Pancreas (tissue), 10 donors: Measurements from ENCODE around the gene OR52B2. TPM values are rescaled to one million over a fixed set of nuclear protein-coding genes. Genes with fewer than 3 reads are reported as not detected.

Source experiments
- ATAC-seq, 4 donors: fragments of 200-7000 bp; cut with Tn5 transposase; one replicate each; pipeline versions ENCODE4 v1.8.0 to v1.9.1; 2020; ENCODE audit warnings: mild to moderate bottlenecking in 4 of 4, moderate library complexity in 4 of 4
- DNase-seq, 6 donors: peaks; one replicate each; pipeline ENCODE4 v3.0.0-alpha.2; 2020
- FAIRE-seq: peaks from 2 replicates; lab custom pipeline; 2012; peaks lifted over from hg19 to GRCh38; lab: Jason Lieb, UNC
- H3K27ac ChIP-seq, 4 donors: fragments of 200-600 bp; sonication (generic); 1 replicate in 3 of 4; 2 replicates in 1 of 4; pipeline versions ENCODE4 v1.5.0 to v1.8.0; 2020
- H3K27me3 ChIP-seq, 4 donors: fragments of 200-600 bp; one replicate each; pipeline ENCODE4 v1.8.0; 2021
- H3K36me3 ChIP-seq, 3 donors: fragments of 200-600 bp; sonication (generic) in 1 of 3; one replicate each; pipeline versions ENCODE4 v1.5.0 to v1.8.0; 2020 to 2021
- H3K4me1 ChIP-seq, 3 donors: fragments of 200-600 bp; one replicate each; pipeline ENCODE4 v1.8.0; 2021
- H3K4me3 ChIP-seq, 4 donors: fragments of 200-600 bp; sonication (generic) in 2 of 4; one replicate each; pipeline versions ENCODE4 v1.5.0 to v1.8.0; 2020 to 2021
- H3K9me3 ChIP-seq, 4 donors: fragments of 200-600 bp; one replicate each; pipeline ENCODE4 v1.8.0; 2021
- whole genome bisulfite sequencing, 2 donors: extraction: QIAGEN DNeasy Blood & Tissue Kit; methylation state at CpG; one replicate each; pipeline ENCODE4 v1.1.7; 2013; 5-methylcytosine and 5-hydroxymethylcytosine counted together
- intact Hi-C, 3 donors: fragments of 100-400 bp; cut with DNase I; formaldehyde crosslinking; loops; one replicate each; pipeline versions ENCODE4 v1.11.1 to v1.14.2; 2022
- polyA plus RNA-seq, 2 donors: library from polyadenylated mRNA; stranded (reverse); fragments of 200-250 nt; gene quantifications; one replicate each; pipeline ENCODE4 v1.2.3, GENCODE V29; 2013
- total RNA-seq, 6 donors: library from RNA; stranded (reverse); fragmentation: NEBNext Ultra II Directional in 4 of 6; extraction: Animal tissue kit (Norgen Biotek cat#: 25700) in 4 of 6; gene quantifications; one replicate each; pipeline versions ENCODE4 v1.2.1 to v1.2.4, GENCODE V29; 2021 to 2023
- TF ChIP-seq, protein P1 (sequence below), 4 donors: fragments of 200-600 bp; sonication (generic) in 3 of 4; IDR thresholded peaks; one replicate each; pipeline versions ENCODE4 v1.5.0 to v1.8.0; 2021; ENCODE audit warnings: antibody characterized with exemption in 4 of 4
- donor health status: healthy with polysubstance abuse.
- donor health status: DM: no; HTN: no; CAD: no; lungs with moderate emphysema.
- donor health status: DM: no; HTN: no; CAD: no.
- donor health status: control.
- donor health status: control.
- donor health status: Bipolar disorder and iron deficiency.
- donor health status: DM: yes; HTN: yes; CAD: no.
- donor health status: DM: no; HTN: no; CAD: no.
- donor health status: DM: no; HTN: no; CAD: no.
- donor health status: DM: yes; HTN: yes; CAD: no.

OR52B2 gene
- total and polyA plus RNA-seq, 8 donors = not detected

GRCh38 chr11:6199174-6199810 is 29.2 kb upstream of the OR52B2 start, which contains the start of gene OR52W1:
Gene OR52W1, plus strand, starts transcription at chr11:6199224. Its CDS starts 0 bp downstream, at chr11:6199224.
- Histone ChIP-seq H3K9me3 (no peaks in the 10 kb centered on the region), H3K27ac (no peak within 1 kb of the TSS), H3K36me3 (no peaks in the 10 kb centered on the region), H3K27me3 (no peaks in the 10 kb centered on the region), H3K4me3 (no peak within 1 kb of the TSS), H3K4me1 (no peaks in the 10 kb centered on the region)
- DNase-seq (no peak), FAIRE-seq (no peak), ATAC-seq (no peak)
- WGBS, 2 donors = 96 to 100% methylated on average over 5 of the region's 5 CpGs
- TF ChIP-seq, protein P1, sequence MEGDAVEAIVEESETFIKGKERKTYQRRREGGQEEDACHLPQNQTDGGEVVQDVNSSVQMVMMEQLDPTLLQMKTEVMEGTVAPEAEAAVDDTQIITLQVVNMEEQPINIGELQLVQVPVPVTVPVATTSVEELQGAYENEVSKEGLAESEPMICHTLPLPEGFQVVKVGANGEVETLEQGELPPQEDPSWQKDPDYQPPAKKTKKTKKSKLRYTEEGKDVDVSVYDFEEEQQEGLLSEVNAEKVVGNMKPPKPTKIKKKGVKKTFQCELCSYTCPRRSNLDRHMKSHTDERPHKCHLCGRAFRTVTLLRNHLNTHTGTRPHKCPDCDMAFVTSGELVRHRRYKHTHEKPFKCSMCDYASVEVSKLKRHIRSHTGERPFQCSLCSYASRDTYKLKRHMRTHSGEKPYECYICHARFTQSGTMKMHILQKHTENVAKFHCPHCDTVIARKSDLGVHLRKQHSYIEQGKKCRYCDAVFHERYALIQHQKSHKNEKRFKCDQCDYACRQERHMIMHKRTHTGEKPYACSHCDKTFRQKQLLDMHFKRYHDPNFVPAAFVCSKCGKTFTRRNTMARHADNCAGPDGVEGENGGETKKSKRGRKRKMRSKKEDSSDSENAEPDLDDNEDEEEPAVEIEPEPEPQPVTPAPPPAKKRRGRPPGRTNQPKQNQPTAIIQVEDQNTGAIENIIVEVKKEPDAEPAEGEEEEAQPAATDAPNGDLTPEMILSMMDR (IDR thresholded peaks at IDR 0.05) = no peak
- intact Hi-C loops = no loop called here

GRCh38 chr11:6197466-6198200 is 27.5 kb upstream of the OR52B2 start:
- ATAC-seq (no peak), FAIRE-seq (no peak), DNase-seq (no peak)
- Histone ChIP-seq H3K4me1 (no peaks in the 10 kb centered on the region), H3K9me3 (no peaks in the 10 kb centered on the region), H3K36me3 (no peaks in the 10 kb centered on the region), H3K27ac (no peak overlapping the region), H3K27me3 (no peaks in the 10 kb centered on the region), H3K4me3 (no peak overlapping the region)
- TF ChIP-seq, protein P1 (IDR thresholded peaks at IDR 0.05) = no peak
- WGBS, 2 donors = 71 to 83% methylated on average over 4 of the region's 4 CpGs
- intact Hi-C loops = no loop called here

DNA sequence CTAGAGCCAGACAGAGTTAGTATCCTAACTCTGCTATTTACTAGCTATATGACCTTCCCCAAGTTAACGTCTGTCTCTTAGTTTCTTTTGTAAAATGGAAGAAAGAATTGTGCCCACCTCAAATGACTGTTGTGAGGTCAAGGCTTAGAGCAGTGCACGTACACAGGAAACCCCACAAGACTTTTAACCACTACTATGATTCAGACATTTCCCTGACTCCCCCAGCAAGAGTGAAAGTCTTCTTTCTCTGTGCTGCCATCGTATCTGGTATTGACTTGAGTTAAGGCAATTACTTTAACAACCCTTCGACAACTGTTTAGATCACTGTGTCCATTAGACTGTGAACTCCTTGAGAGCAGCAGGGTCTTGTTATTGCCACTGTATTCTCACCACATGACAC is 26.3 kb upstream of the OR52B2 start:
- 49 to 56% methylated on average over 4 of the region's 4 CpGs for WGBS, 2 donors
- intact Hi-C loops = no loop called here
- Histone ChIP-seq H3K4me3 (no peak overlapping the region), H3K27ac (no peak overlapping the region), H3K9me3 (no peaks in the 10 kb centered on the region), H3K4me1 (no peaks in the 10 kb centered on the region), H3K27me3 (no peaks in the 10 kb centered on the region), H3K36me3 (no peaks in the 10 kb centered on the region)
- ATAC-seq (no peak), FAIRE-seq (no peak), DNase-seq (no peak)
- TF ChIP-seq, protein P1 (IDR thresholded peaks at IDR 0.05) = no peak

GRCh38 chr11:6194065-6194581 is 24.0 kb upstream of the OR52B2 start:
- ATAC-seq = no peak
- intact Hi-C loops = no loop called here
- WGBS, 2 donors = 86 to 91% methylated on average over 1 of the region's 1 CpG

More at GRCh38 chr11:6194065-6194581, 24.0 kb upstream of the OR52B2 start:
- Histone ChIP-seq H3K9me3 (no peaks in the 10 kb centered on the region), H3K4me1 (no peaks in the 10 kb centered on the region), H3K27ac (no peak overlapping the region), H3K4me3 (no peak overlapping the region), H3K27me3 (no peaks in the 10 kb centered on the region), H3K36me3 (no peaks in the 10 kb centered on the region)
- TF ChIP-seq, protein P1 (IDR thresholded peaks at IDR 0.05) = no peak
- no peak for FAIRE-seq
- DNase-seq = no peak
